Chondrocyte (in vitro differentiated cells): ENCODE data around the gene TSPAN8. TPM values are rescaled to one million over a fixed set of nuclear protein-coding genes. Genes with fewer than 3 reads are reported as not detected.

Experiments used
- DNase-seq: peaks from one replicate; pipeline ENCODE4 v3.0.0; 2021; ENCODE audit warnings: mixed read lengths, low spot score
- H3K27ac Mint-ChIP-seq: one replicate; pipeline ENCODE4 v1.8.0; 2021; ENCODE audit warnings: mild to moderate bottlenecking, moderate library complexity, mixed read lengths; ENCODE audit not compliant: unreplicated experiment
- H3K27me3 Mint-ChIP-seq: 2 replicates; pipeline ENCODE4 v1.8.0; 2021; ENCODE audit warnings: low read depth, mixed read lengths
- H3K36me3 Mint-ChIP-seq: 2 replicates; pipeline ENCODE4 v1.8.0; 2021; ENCODE audit warnings: low read depth, mixed read lengths
- H3K4me1 Mint-ChIP-seq: 2 replicates; pipeline ENCODE4 v1.8.0; 2021; ENCODE audit warnings: low read depth, mild to moderate bottlenecking, mixed read lengths
- H3K4me3 Mint-ChIP-seq: one replicate; pipeline ENCODE4 v1.8.0; 2021; ENCODE audit warnings: mild to moderate bottlenecking, moderate library complexity, mixed read lengths; ENCODE audit not compliant: unreplicated experiment
- H3K9me3 Mint-ChIP-seq: 2 replicates; pipeline ENCODE4 v1.8.0; 2021; ENCODE audit warnings: low read depth, mixed read lengths
- total RNA-seq: library from RNA; stranded (reverse); gene quantifications from 3 replicates; pipeline ENCODE4 v1.2.1, GENCODE V29; 2021
- TF ChIP-seq, protein P1 (sequence below): fragments of 200-600 bp; sonication (generic); IDR thresholded peaks from 2 replicates; pipeline ENCODE4 v1.5.0; 2021; ENCODE audit warnings: antibody characterized with exemption, mild to moderate bottlenecking, moderate library complexity

Gene TSPAN8
- total RNA-seq, 1 donor from 2014 or later: 0.22 TPM

DNA sequence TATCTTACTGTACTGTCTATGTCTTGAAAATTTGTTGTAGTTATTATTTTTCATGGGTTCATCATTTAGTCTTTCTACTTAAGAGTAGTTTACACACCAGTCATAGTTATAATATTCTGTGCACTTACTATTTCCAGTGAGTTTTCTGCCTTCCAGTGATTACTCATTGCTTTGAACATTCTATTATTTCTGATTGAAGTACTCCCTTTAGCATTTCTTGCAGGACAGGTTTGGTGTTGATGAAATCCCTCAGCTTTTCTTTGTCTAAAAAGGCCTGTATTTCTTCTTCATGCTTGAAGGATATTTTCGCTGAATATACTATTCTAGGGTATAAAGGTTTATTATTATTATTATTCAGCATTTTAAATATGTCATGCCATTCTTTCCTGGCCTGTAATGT, 66.8 kb downstream of the TSPAN8 start:
- H3K9me3 Mint-ChIP-seq: peaks cover 38% of the 10 kb centered on the region
- no peaks in the 10 kb centered on the region for H3K27me3 Mint-ChIP-seq
- TF ChIP-seq, protein P1, sequence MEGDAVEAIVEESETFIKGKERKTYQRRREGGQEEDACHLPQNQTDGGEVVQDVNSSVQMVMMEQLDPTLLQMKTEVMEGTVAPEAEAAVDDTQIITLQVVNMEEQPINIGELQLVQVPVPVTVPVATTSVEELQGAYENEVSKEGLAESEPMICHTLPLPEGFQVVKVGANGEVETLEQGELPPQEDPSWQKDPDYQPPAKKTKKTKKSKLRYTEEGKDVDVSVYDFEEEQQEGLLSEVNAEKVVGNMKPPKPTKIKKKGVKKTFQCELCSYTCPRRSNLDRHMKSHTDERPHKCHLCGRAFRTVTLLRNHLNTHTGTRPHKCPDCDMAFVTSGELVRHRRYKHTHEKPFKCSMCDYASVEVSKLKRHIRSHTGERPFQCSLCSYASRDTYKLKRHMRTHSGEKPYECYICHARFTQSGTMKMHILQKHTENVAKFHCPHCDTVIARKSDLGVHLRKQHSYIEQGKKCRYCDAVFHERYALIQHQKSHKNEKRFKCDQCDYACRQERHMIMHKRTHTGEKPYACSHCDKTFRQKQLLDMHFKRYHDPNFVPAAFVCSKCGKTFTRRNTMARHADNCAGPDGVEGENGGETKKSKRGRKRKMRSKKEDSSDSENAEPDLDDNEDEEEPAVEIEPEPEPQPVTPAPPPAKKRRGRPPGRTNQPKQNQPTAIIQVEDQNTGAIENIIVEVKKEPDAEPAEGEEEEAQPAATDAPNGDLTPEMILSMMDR: no peak
- H3K4me1 Mint-ChIP-seq: no peaks in the 10 kb centered on the region
- no peak overlapping the region for H3K4me3 Mint-ChIP-seq
- DNase-seq: no peak
- H3K36me3 Mint-ChIP-seq: peaks cover 8% of the 10 kb centered on the region
- no peak overlapping the region for H3K27ac Mint-ChIP-seq

DNA sequence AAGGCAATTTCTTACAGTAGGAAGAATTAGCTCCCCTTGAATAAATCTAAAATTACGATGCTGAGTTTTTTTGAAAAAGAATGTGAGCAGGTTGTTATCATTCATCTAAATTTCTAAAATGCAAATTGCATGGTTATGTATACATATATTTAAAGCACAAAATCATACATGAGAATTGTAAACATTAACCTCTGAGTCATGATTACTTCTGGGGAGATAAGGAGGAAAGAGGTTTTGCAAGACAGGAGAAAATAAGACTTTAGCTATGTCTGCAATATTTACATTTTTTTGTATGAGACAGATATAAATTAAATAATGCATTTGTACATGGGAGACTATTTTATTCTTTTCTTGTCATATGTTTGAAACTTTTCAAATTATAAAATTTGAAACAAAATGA, 72.2 kb downstream of the TSPAN8 start:
- peaks cover 22% of the 10 kb centered on the region for H3K9me3 Mint-ChIP-seq
- TF ChIP-seq, protein P1: no peak

DNA sequence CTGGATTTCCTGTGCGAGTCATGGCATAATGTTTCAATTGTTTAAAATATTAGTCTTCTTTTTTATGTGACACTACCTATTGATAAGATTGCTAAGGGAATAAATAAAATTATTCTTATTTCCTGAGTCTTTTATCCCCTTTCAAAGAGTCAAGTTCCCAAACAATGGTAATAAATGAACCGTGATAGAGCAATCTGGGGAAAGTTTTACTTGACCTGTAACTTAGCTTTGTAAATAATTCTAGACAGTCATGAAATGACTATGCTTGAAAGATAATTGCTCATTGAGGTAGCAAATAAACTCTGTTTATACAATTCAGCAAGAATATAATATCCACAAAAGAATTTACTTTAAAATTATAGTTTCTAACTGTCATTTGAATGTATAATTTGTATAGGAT, 82.1 kb downstream of the TSPAN8 start:
- peaks cover 2% of the 10 kb centered on the region for H3K9me3 Mint-ChIP-seq

More for the DNA sequence above, 72.2 kb downstream of the TSPAN8 start:
- Mint-ChIP-seq H3K4me3 (no peak overlapping the region), H3K4me1 (no peaks in the 10 kb centered on the region), H3K27ac (no peak overlapping the region), H3K27me3 (no peaks in the 10 kb centered on the region), H3K36me3 (peaks cover 4% of the 10 kb centered on the region)
- DNase-seq: no peak

More for the DNA sequence above, 82.1 kb downstream of the TSPAN8 start:
- H3K4me1 Mint-ChIP-seq: no peaks in the 10 kb centered on the region
- TF ChIP-seq, protein P1: no peak
- H3K4me3 Mint-ChIP-seq: no peak overlapping the region
- H3K27ac Mint-ChIP-seq: no peak overlapping the region
- no peaks in the 10 kb centered on the region for H3K36me3 Mint-ChIP-seq
- H3K27me3 Mint-ChIP-seq: peaks cover 6% of the 10 kb centered on the region
- no peak for DNase-seq

Other genes with a start within 250 kb of the TSPAN8 start
- 0.12 to 0.26 TPM in 2 of 3 replicates, not detected in the other for gene PTPRR, start 237.3 kb downstream of the TSPAN8 start, total RNA-seq